ENCODE measurements around the gene UGT1A8.
"Not testable (repeated sequence)": the region's sequence is repeated elsewhere in the genome, so short reads cannot be mapped to it uniquely, and the experiment has no call there.

DNA sequence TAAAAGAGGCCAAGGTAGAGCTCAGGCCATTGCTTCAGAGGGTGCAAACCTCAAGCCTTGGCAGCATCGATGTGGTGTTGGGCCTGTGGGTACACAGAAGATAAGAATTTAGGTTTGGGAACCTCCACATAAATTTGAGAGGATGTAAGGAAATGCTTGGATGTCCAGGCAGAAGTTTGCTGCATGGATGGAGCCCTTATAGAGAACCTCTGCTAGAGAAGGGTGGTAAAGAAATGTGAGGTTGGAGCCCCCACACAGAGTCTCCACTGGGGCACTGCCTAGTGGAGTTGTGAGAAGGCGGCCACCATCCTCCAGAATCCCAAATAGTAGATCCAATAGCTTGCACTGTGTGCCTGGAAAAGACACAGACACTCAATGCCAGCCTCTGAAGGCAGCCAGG is 133.3 kb downstream of the UGT1A8 start:
- TF ChIP-seq, protein P1, sequence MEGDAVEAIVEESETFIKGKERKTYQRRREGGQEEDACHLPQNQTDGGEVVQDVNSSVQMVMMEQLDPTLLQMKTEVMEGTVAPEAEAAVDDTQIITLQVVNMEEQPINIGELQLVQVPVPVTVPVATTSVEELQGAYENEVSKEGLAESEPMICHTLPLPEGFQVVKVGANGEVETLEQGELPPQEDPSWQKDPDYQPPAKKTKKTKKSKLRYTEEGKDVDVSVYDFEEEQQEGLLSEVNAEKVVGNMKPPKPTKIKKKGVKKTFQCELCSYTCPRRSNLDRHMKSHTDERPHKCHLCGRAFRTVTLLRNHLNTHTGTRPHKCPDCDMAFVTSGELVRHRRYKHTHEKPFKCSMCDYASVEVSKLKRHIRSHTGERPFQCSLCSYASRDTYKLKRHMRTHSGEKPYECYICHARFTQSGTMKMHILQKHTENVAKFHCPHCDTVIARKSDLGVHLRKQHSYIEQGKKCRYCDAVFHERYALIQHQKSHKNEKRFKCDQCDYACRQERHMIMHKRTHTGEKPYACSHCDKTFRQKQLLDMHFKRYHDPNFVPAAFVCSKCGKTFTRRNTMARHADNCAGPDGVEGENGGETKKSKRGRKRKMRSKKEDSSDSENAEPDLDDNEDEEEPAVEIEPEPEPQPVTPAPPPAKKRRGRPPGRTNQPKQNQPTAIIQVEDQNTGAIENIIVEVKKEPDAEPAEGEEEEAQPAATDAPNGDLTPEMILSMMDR (IDR thresholded peaks at IDR 0.05), result not testable (repeated sequence)
- not testable (repeated sequence) for TF ChIP-seq POLR2A (IDR thresholded peaks at IDR 0.05)

Data from heart left ventricle (tissue), 13 donors.